WTC11 (cell line): ENCODE results near the gene SLC9A7. TPM values are rescaled to one million over a fixed set of nuclear protein-coding genes. Genes with fewer than 3 reads are reported as not detected.

Experiments used
- ATAC-seq: fragments of 200-7000 bp; cut with Tn5 transposase; 2 replicates; pipeline ENCODE4 v1.10.0; 2021; ENCODE audit warnings: mild to moderate bottlenecking, moderate library complexity
- CTCF ChIA-PET: fragments of 300-600 bp; sonication (Branson Sonifier 250); formaldehyde crosslinking; loops from one replicate; lab custom pipeline; 2021; ENCODE audit warnings: antibody characterized with exemption; lab: Charles Lee
- POLR2A ChIA-PET: fragments of 350-600 bp; sonication (Branson Sonifier 250); formaldehyde crosslinking; loops from one replicate; lab custom pipeline; 2021; ENCODE audit warnings: antibody characterized with exemption; lab: Charles Lee
- DNase-seq: peaks from one replicate; pipeline ENCODE4 v3.0.0; 2021; ENCODE audit warnings: low spot score
- H3K27ac Mint-ChIP-seq: 2 replicates; pipeline ENCODE4 v1.8.0; 2021; ENCODE audit warnings: mixed read lengths
- H3K27me3 Mint-ChIP-seq: 2 replicates; pipeline ENCODE4 v1.8.0; 2021; ENCODE audit warnings: low read depth, mild to moderate bottlenecking, moderate library complexity, mixed read lengths
- H3K36me3 Mint-ChIP-seq: 2 replicates; pipeline ENCODE4 v1.8.0; 2021; ENCODE audit warnings: mixed read lengths
- H3K4me1 Mint-ChIP-seq: 2 replicates; pipeline ENCODE4 v1.8.0; 2022; ENCODE audit warnings: mixed read lengths
- H3K4me3 Mint-ChIP-seq: 2 replicates; pipeline ENCODE4 v1.8.0; 2021; ENCODE audit warnings: mild to moderate bottlenecking, moderate library complexity, mixed read lengths
- H3K9me3 Mint-ChIP-seq: 2 replicates; pipeline ENCODE4 v1.8.0; 2021; ENCODE audit warnings: mixed read lengths
- ATF2 ChIP-seq: sonication (generic); formaldehyde crosslinking; IDR thresholded peaks from 2 replicates; pipeline ENCODE4 v1.8.1; 2022; ENCODE audit warnings: low read depth, missing genetic modification reagents, borderline replicate concordance
- ATF3 ChIP-seq: sonication (generic); formaldehyde crosslinking; conservative IDR thresholded peaks from 2 replicates; pipeline ENCODE4 v1.8.1; 2022; ENCODE audit warnings: mild to moderate bottlenecking, missing genetic modification reagents
- ATF6 ChIP-seq: sonication (generic); formaldehyde crosslinking; IDR thresholded peaks from 2 replicates; pipeline ENCODE4 v1.8.1; 2023; ENCODE audit warnings: mild to moderate bottlenecking, missing genetic modification reagents
- ELF4 ChIP-seq: sonication (generic); formaldehyde crosslinking; IDR thresholded peaks from 2 replicates; pipeline ENCODE4 v1.8.1; 2022; ENCODE audit warnings: low read depth, mild to moderate bottlenecking, moderate library complexity, missing genetic modification reagents
- GABPB1 ChIP-seq: sonication (generic); formaldehyde crosslinking; IDR thresholded peaks from 2 replicates; pipeline ENCODE4 v1.8.1; 2023; ENCODE audit warnings: mild to moderate bottlenecking, missing genetic modification reagents
- IRF2 ChIP-seq: sonication (generic); formaldehyde crosslinking; IDR thresholded peaks from 2 replicates; pipeline ENCODE4 v1.8.0; 2022; ENCODE audit warnings: low read depth, missing genetic modification reagents, borderline replicate concordance
- MYBL2 ChIP-seq: sonication (generic); formaldehyde crosslinking; IDR thresholded peaks from 2 replicates; pipeline ENCODE4 v1.8.1; 2023; ENCODE audit warnings: mild to moderate bottlenecking, moderate library complexity, missing genetic modification reagents
- NR1H2 ChIP-seq: sonication (generic); formaldehyde crosslinking; IDR thresholded peaks from 2 replicates; pipeline ENCODE4 v1.9.0; 2021; ENCODE audit warnings: mild to moderate bottlenecking, moderate library complexity, missing genetic modification reagents
- NR2C2 ChIP-seq: sonication (generic); formaldehyde crosslinking; IDR thresholded peaks from 2 replicates; pipeline ENCODE4 v1.8.0; 2022; ENCODE audit warnings: mild to moderate bottlenecking, missing genetic modification reagents
- OVOL2 ChIP-seq: fragments of 250-450 bp; sonication (Bioruptor Pico); IDR thresholded peaks from 2 replicates; pipeline ENCODE4 v1.9.0; 2021; ENCODE audit warnings: mild to moderate bottlenecking, borderline replicate concordance
- RELA ChIP-seq: sonication (generic); formaldehyde crosslinking; IDR thresholded peaks from 2 replicates; pipeline ENCODE4 v1.8.1; 2022; ENCODE audit warnings: missing genetic modification reagents, mild to moderate bottlenecking, borderline replicate concordance
- SMAD3 ChIP-seq: sonication (generic); formaldehyde crosslinking; IDR thresholded peaks from 2 replicates; pipeline ENCODE4 v1.8.0; 2022; ENCODE audit warnings: missing genetic modification reagents, mild to moderate bottlenecking, borderline replicate concordance
- ZNF219 ChIP-seq: sonication (generic); formaldehyde crosslinking; IDR thresholded peaks from 2 replicates; pipeline ENCODE4 v1.8.0; 2023; ENCODE audit warnings: missing genetic modification reagents, mild to moderate bottlenecking, borderline replicate concordance
- ZNF317 ChIP-seq: sonication (generic); formaldehyde crosslinking; IDR thresholded peaks from 2 replicates; pipeline ENCODE4 v1.8.1; 2023; ENCODE audit warnings: low read depth, mild to moderate bottlenecking, moderate library complexity, missing genetic modification reagents, borderline replicate concordance
- ZNF671 ChIP-seq: fragments of 250-450 bp; sonication (Bioruptor Pico); IDR thresholded peaks from 2 replicates; pipeline ENCODE4 v1.8.0; 2021; ENCODE audit warnings: mild to moderate bottlenecking
- total RNA-seq: library from RNA; stranded (reverse); gene quantifications from 3 replicates; pipeline ENCODE4 v1.2.3, GENCODE V29; 2021
- TF ChIP-seq, protein P1 (sequence below): fragments of 250-450 bp; sonication (Bioruptor Pico); IDR thresholded peaks from 2 replicates; pipeline ENCODE4 v2.1.2; 2022; ENCODE audit warnings: mild to moderate bottlenecking, moderate library complexity
- TF ChIP-seq, protein P2 (sequence below): fragments of 250-450 bp; sonication (Bioruptor Pico); IDR thresholded peaks from 2 replicates; pipeline ENCODE4 v1.9.0; 2021; ENCODE audit warnings: mild to moderate bottlenecking, borderline replicate concordance

The SLC9A7 gene
- total RNA-seq, 1 experiment from 2014 or later, result 18.0 TPM

DNA sequence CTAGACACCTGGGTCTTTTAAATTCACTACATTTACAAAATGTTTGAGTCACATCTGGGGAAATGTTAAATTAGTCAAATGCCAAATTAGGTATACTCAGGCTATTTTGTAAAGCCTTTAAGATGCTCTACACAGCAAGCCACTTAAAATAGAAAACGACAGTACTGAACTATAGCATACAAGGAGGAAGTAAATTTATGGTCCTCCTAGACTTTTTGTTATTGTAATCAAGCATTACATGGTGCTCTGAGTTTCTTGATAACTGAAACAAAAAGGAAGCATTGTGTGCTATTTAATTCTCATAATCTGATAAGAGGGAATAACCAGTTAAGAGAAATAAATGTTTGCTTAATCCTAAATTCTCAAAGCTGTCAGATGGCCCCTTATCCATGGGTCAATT, 46.2 kb downstream of the SLC9A7 start:
- TF ChIP-seq IRF2 (CRISPR knock-in tag) (no peak), ATF2 (CRISPR knock-in tag) (no peak), ATF6 (CRISPR knock-in tag) (no peak), ZNF219 (no peak), RELA (CRISPR knock-in tag) (no peak), ATF3 (CRISPR knock-in tag) (no peak), MYBL2 (CRISPR knock-in tag) (no peak), SMAD3 (CRISPR knock-in tag) (no peak), NR1H2 (no peak), ZNF671 (CRISPR knock-in tag) (no peak), ELF4 (CRISPR knock-in tag) (no peak), GABPB1 (CRISPR knock-in tag) (no peak), ZNF317 (CRISPR knock-in tag) (no peak), OVOL2 (CRISPR knock-in tag) (no peak), NR2C2 (CRISPR knock-in tag) (no peak)
- TF ChIP-seq, protein P1, sequence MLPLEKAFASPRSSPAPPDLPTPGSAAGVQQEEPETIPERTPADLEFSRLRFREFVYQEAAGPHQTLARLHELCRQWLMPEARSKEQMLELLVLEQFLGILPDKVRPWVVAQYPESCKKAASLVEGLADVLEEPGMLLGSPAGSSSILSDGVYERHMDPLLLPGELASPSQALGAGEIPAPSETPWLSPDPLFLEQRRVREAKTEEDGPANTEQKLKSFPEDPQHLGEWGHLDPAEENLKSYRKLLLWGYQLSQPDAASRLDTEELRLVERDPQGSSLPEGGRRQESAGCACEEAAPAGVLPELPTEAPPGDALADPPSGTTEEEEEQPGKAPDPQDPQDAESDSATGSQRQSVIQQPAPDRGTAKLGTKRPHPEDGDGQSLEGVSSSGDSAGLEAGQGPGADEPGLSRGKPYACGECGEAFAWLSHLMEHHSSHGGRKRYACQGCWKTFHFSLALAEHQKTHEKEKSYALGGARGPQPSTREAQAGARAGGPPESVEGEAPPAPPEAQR, result no peak
- TF ChIP-seq, protein P2, sequence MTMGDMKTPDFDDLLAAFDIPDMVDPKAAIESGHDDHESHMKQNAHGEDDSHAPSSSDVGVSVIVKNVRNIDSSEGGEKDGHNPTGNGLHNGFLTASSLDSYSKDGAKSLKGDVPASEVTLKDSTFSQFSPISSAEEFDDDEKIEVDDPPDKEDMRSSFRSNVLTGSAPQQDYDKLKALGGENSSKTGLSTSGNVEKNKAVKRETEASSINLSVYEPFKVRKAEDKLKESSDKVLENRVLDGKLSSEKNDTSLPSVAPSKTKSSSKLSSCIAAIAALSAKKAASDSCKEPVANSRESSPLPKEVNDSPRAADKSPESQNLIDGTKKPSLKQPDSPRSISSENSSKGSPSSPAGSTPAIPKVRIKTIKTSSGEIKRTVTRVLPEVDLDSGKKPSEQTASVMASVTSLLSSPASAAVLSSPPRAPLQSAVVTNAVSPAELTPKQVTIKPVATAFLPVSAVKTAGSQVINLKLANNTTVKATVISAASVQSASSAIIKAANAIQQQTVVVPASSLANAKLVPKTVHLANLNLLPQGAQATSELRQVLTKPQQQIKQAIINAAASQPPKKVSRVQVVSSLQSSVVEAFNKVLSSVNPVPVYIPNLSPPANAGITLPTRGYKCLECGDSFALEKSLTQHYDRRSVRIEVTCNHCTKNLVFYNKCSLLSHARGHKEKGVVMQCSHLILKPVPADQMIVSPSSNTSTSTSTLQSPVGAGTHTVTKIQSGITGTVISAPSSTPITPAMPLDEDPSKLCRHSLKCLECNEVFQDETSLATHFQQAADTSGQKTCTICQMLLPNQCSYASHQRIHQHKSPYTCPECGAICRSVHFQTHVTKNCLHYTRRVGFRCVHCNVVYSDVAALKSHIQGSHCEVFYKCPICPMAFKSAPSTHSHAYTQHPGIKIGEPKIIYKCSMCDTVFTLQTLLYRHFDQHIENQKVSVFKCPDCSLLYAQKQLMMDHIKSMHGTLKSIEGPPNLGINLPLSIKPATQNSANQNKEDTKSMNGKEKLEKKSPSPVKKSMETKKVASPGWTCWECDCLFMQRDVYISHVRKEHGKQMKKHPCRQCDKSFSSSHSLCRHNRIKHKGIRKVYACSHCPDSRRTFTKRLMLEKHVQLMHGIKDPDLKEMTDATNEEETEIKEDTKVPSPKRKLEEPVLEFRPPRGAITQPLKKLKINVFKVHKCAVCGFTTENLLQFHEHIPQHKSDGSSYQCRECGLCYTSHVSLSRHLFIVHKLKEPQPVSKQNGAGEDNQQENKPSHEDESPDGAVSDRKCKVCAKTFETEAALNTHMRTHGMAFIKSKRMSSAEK (CRISPR knock-in tag), result no peak
- CTCF ChIA-PET, result no interaction called here
- POLR2A ChIA-PET, result no interaction called here
- no peak overlapping the region for H3K4me3 Mint-ChIP-seq
- no peak for DNase-seq
- H3K4me1 Mint-ChIP-seq, result peaks cover 41% of the 10 kb centered on the region
- 0 out of 2 replicates have a peak, but pooled peaks cover under 1% of the 10 kb centered on the region for H3K36me3 Mint-ChIP-seq
- no peaks in the 10 kb centered on the region for H3K27me3 Mint-ChIP-seq
- peaks cover 1% of the 10 kb centered on the region; the same call in 1 of the 2 replicates for H3K9me3 Mint-ChIP-seq
- H3K27ac Mint-ChIP-seq, result no peak overlapping the region
- no peak for ATAC-seq
